ENCODE data around the gene PRPF18. TPM values are rescaled to one million over a fixed set of nuclear protein-coding genes. Genes with fewer than 3 reads are reported as not detected.

Gene PRPF18
- total and polyA plus RNA-seq, 7 experiments from 2014 or later: 20.2 to 42.8 (median 28.8) TPM

DNA sequence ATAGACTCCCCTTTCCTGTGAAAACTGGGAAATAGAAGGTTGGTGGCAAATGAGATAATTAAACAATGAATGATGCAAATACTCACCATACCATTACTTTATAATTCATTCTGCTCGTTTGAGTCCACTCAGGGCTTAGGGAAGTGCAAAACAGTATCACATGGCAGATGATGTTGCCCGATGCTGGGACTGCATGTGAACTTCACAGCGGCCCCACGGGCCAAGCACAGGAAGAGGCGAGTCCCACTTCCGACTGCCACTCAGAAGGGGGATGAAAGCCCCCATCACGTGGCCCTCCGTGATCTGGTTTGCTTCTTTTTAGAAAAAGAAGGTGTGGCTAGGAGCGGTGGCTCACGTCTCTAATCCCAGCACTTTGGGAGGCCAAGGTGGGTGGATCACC, 71.5 kb downstream of the PRPF18 start:
- Histone ChIP-seq H3K36me3 (ENCODE audit: control insufficient read depth in 2 of 3, insufficient read depth in 3 of 3, low read length in 3 of 3) (no peaks in the 10 kb centered on the region), H3K4me3 (ENCODE audit: low read length) (no peak overlapping the region), H3K9me3 (ENCODE audit: control insufficient read depth in 2 of 3, low read length in 3 of 3) (no peaks in the 10 kb centered on the region), H3K4me1 (ENCODE audit: control insufficient read depth in 2 of 2, insufficient read depth in 2 of 2, low read length in 2 of 2) (peaks cover 0 to 16% of the 10 kb centered on the region in 2 donors), H3K27me3 (ENCODE audit: control insufficient read depth in 2 of 2, insufficient read depth in 2 of 2, low read length in 2 of 2) (no peaks in the 10 kb centered on the region), H3K27ac (ENCODE audit: low read depth, low read length) (no peak overlapping the region)
- ATAC-seq: no peak
- CTCF ChIA-PET: interaction anchor here (0.5 kb wide), 1 partner anchor 121 kb away, joined by 4 read pairs; no protein-coding TSS in a partner anchor
- H3K36me3 Mint-ChIP-seq: peaks cover 0 to 4% (median 0%) of the 10 kb centered on the region in 5 donors
- peak overlapping the region in 3 of 9 donors; percentile 14 to 51 (median 36) for H3K27ac Mint-ChIP-seq
- no peaks in the 10 kb centered on the region for H3K9me3 Mint-ChIP-seq
- peak in 1 of 9 donors; percentile 19 for DNase-seq
- H3K4me1 Mint-ChIP-seq: peaks cover 6 to 16% (median 14%) of the 10 kb centered on the region in 7 donors
- intact Hi-C loops (cut with micrococcal nuclease): no loop called here
- peak overlapping the region in 5 of 10 donors; percentile 13 to 57 (median 28) for H3K4me3 Mint-ChIP-seq
- peaks cover 0 to 4% (median 0%) of the 10 kb centered on the region in 5 donors for H3K27me3 Mint-ChIP-seq
- POLR2A ChIA-PET: no interaction called here

- Histone ChIP-seq H3K27ac (ENCODE audit: low read depth, low read length) (no peak overlapping the region), H3K36me3 (ENCODE audit: control insufficient read depth in 2 of 3, insufficient read depth in 3 of 3, low read length in 3 of 3) (no peaks in the 10 kb centered on the region), H3K9me3 (ENCODE audit: control insufficient read depth in 2 of 3, low read length in 3 of 3) (no peaks in the 10 kb centered on the region), H3K4me1 (ENCODE audit: control insufficient read depth in 2 of 2, insufficient read depth in 2 of 2, low read length in 2 of 2) (peaks cover 0 to 16% of the 10 kb centered on the region in 2 donors), H3K4me3 (ENCODE audit: low read length) (no peak overlapping the region), H3K27me3 (ENCODE audit: control insufficient read depth in 2 of 2, insufficient read depth in 2 of 2, low read length in 2 of 2) (no peaks in the 10 kb centered on the region)
- H3K4me1 Mint-ChIP-seq: peaks cover 6 to 16% (median 14%) of the 10 kb centered on the region in 7 donors
- CTCF ChIA-PET: interaction anchor here (0.7 to 1.5 kb wide), 8 partner anchors 8 to 515 kb away, joined by 3 to 7 read pairs (median 3); no protein-coding TSS in a partner anchor
- no peaks in the 10 kb centered on the region for H3K9me3 Mint-ChIP-seq
- peaks cover 0 to 4% (median 0%) of the 10 kb centered on the region in 5 donors for H3K27me3 Mint-ChIP-seq
- intact Hi-C loops (cut with micrococcal nuclease): no loop called here
- H3K27ac Mint-ChIP-seq: peak overlapping the region in 1 of 9 donors; percentile 17
- ATAC-seq: peak; percentile 22
- no peak for DNase-seq
- peaks cover 0 to 8% (median 0%) of the 10 kb centered on the region in 5 donors for H3K36me3 Mint-ChIP-seq
- POLR2A ChIA-PET: no interaction called here
- H3K4me3 Mint-ChIP-seq: peak overlapping the region in 6 of 10 donors; percentile 7 to 59 (median 40)
These were observed 72.3 kb downstream of the PRPF18 start for GRCh38 chr10:13658871-13659685.

DNA sequence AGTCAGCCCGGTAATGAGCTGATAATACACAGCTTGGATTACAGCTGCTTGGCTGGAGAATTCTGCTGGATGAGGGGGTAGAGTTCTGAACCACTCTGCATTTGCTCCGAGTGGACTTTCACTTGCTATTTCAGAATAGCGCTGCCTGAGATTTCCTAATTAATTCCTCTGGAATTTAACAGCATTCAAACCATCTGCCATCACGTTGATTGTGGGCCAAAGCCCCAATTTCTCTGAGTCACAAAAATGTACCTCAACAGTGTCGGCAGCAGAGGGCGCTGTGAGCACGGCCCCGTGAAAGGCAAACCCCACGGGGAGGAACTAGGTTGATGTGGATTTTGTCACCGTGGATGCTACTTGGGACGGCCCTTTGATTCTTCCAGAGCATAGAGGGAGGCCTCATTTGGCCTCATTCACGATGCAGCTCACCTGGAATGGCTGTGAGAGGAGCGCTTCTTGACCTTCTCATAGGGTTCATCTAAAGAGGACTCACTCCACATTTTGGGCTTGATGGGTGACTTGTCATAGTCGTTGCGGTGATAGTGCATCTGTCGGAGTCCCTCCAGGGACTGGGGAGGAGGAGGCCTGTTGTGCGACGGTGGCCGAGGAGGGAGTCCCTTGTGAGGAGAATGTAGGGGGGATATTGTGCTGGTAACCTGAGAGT, 73.3 kb downstream of the PRPF18 start:
- CTCF ChIA-PET: interaction anchor here (0.6 to 1.5 kb wide), 9 partner anchors 9 to 514 kb away, joined by 3 to 7 read pairs (median 3); no protein-coding TSS in a partner anchor
- H3K27ac ChIP-seq (ENCODE audit: low read depth, low read length): no peak overlapping the region

DNA sequence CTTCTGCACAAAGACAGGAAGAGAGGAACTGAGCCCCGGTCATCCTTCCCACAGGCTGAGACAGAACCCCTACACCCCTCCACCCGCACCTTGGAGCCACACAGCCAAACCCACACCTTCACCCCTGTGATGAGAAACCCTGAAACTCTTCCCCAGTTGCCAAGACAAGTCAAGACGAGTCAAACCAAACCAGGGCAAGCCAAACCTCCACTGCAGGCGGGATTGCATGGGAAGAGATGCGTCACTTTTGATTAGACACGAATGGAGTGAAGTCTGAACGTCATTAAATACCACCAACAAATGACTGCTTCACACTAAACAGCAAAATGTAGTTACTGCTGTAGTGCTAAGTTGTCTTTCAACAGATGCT, 73.8 kb downstream of the PRPF18 start:
- Mint-ChIP-seq H3K9me3 (no peaks in the 10 kb centered on the region), H3K4me3 (peak overlapping the region in 1 of 10 donors; percentile 59), H3K27me3 (peaks cover 0 to 4% (median 0%) of the 10 kb centered on the region in 5 donors), H3K4me1 (peaks cover 6 to 16% (median 14%) of the 10 kb centered on the region in 7 donors), H3K36me3 (peaks cover 0 to 13% (median 0%) of the 10 kb centered on the region in 5 donors), H3K27ac (peak overlapping the region in 2 of 9 donors; percentile 25 to 42)
- Histone ChIP-seq H3K36me3 (ENCODE audit: control insufficient read depth in 2 of 3, insufficient read depth in 3 of 3, low read length in 3 of 3) (no peaks in the 10 kb centered on the region), H3K4me3 (ENCODE audit: low read length) (no peak overlapping the region), H3K9me3 (ENCODE audit: control insufficient read depth in 2 of 3, low read length in 3 of 3) (no peaks in the 10 kb centered on the region), H3K4me1 (ENCODE audit: control insufficient read depth in 2 of 2, insufficient read depth in 2 of 2, low read length in 2 of 2) (peaks cover 0 to 16% of the 10 kb centered on the region in 2 donors), H3K27me3 (ENCODE audit: control insufficient read depth in 2 of 2, insufficient read depth in 2 of 2, low read length in 2 of 2) (no peaks in the 10 kb centered on the region), H3K27ac (ENCODE audit: low read depth, low read length) (no peak overlapping the region)
- intact Hi-C loops (cut with micrococcal nuclease): loop anchor here (1.0 to 10.0 kb wide), 4 partner anchors 118 to 524 kb away; no protein-coding TSS in a partner anchor
- no peak for DNase-seq
- ChIA-PET CTCF (no interaction called here), POLR2A (interaction anchor here (0.9 kb wide), 1 partner anchor 9 kb away, joined by 3 read pairs; no protein-coding TSS in a partner anchor)
- no peak for ATAC-seq

More for the DNA sequence above, 73.3 kb downstream of the PRPF18 start:
- H3K4me3 Mint-ChIP-seq: peak overlapping the region in 7 of 10 donors; percentile 9 to 63 (median 48)
- H3K27ac Mint-ChIP-seq: peak overlapping the region in 4 of 9 donors; percentile 8 to 76 (median 34)
- intact Hi-C loops (cut with micrococcal nuclease): loop anchor here (1.0 to 10.0 kb wide), 4 partner anchors 118 to 525 kb away; no protein-coding TSS in a partner anchor
- peaks cover 0 to 16% of the 10 kb centered on the region in 2 donors for H3K4me1 ChIP-seq (ENCODE audit: control insufficient read depth in 2 of 2, insufficient read depth in 2 of 2, low read length in 2 of 2)
- ATAC-seq: peak; percentile 78
- peak; percentile 29 to 74 (median 64) for DNase-seq
- H3K27me3 ChIP-seq (ENCODE audit: control insufficient read depth in 2 of 2, insufficient read depth in 2 of 2, low read length in 2 of 2): no peaks in the 10 kb centered on the region
- H3K4me3 ChIP-seq (ENCODE audit: low read length): no peak overlapping the region
- no peaks in the 10 kb centered on the region for H3K9me3 Mint-ChIP-seq
- POLR2A ChIA-PET: no interaction called here
- H3K4me1 Mint-ChIP-seq: peaks cover 6 to 16% (median 14%) of the 10 kb centered on the region in 7 donors
- H3K27me3 Mint-ChIP-seq: peaks cover 0 to 4% (median 0%) of the 10 kb centered on the region in 5 donors
- no peaks in the 10 kb centered on the region for H3K9me3 ChIP-seq (ENCODE audit: control insufficient read depth in 2 of 3, low read length in 3 of 3)
- peaks cover 0 to 9% (median 0%) of the 10 kb centered on the region in 5 donors for H3K36me3 Mint-ChIP-seq
- H3K36me3 ChIP-seq (ENCODE audit: control insufficient read depth in 2 of 3, insufficient read depth in 3 of 3, low read length in 3 of 3): no peaks in the 10 kb centered on the region

- POLR2A ChIA-PET: interaction anchor here (0.9 kb wide), 1 partner anchor 10 kb away, joined by 3 read pairs; no protein-coding TSS in a partner anchor
- H3K27ac Mint-ChIP-seq: no peak overlapping the region
- no peaks in the 10 kb centered on the region for H3K9me3 Mint-ChIP-seq
- Histone ChIP-seq H3K9me3 (ENCODE audit: control insufficient read depth in 2 of 3, low read length in 3 of 3) (no peaks in the 10 kb centered on the region), H3K36me3 (ENCODE audit: control insufficient read depth in 2 of 3, insufficient read depth in 3 of 3, low read length in 3 of 3) (no peaks in the 10 kb centered on the region), H3K27ac (ENCODE audit: low read depth, low read length) (no peak overlapping the region), H3K4me3 (ENCODE audit: low read length) (no peak overlapping the region), H3K27me3 (ENCODE audit: control insufficient read depth in 2 of 2, insufficient read depth in 2 of 2, low read length in 2 of 2) (no peaks in the 10 kb centered on the region), H3K4me1 (ENCODE audit: control insufficient read depth in 2 of 2, insufficient read depth in 2 of 2, low read length in 2 of 2) (peaks cover 0 to 16% of the 10 kb centered on the region in 2 donors)
- ATAC-seq: no peak
- CTCF ChIA-PET: interaction anchor here (0.6 to 0.9 kb wide), 2 partner anchors 9 to 1354 kb away, joined by 3 to 4 read pairs; no protein-coding TSS in a partner anchor
- intact Hi-C loops (cut with micrococcal nuclease): loop anchor here in 1 of 2 donors (10.0 kb wide), 1 partner anchor 524 kb away; no protein-coding TSS in a partner anchor
- peaks cover 0 to 4% (median 0%) of the 10 kb centered on the region in 5 donors for H3K27me3 Mint-ChIP-seq
- peaks cover 6 to 16% (median 14%) of the 10 kb centered on the region in 7 donors for H3K4me1 Mint-ChIP-seq
- no peak for DNase-seq
- peaks cover 0 to 11% (median 0%) of the 10 kb centered on the region in 5 donors for H3K36me3 Mint-ChIP-seq
- H3K4me3 Mint-ChIP-seq: no peak overlapping the region
These were observed 74.5 kb downstream of the PRPF18 start for GRCh38 chr10:13661256-13661655.

Measured in naive thymus-derived CD4-positive, alpha-beta T cell (primary cell).